Measurements from ENCODE around the gene POMGNT1. TPM values are rescaled to one million over a fixed set of nuclear protein-coding genes. Genes with fewer than 3 reads are reported as not detected.

Gene POMGNT1
- total and polyA plus RNA-seq, 4 donors, result 34.6 to 70.2 (median 44.7) TPM

GRCh38 chr1:46218443-46218842, 20.2 kb upstream of the POMGNT1 start:
- Histone ChIP-seq H3K27me3 (ENCODE audit: control insufficient read depth in 3 of 3, insufficient read depth in 3 of 3, low read length in 2 of 3) (no peaks in the 10 kb centered on the region), H3K9ac (ENCODE audit: insufficient read depth in 1 of 2, low read length in 2 of 2) (no peak overlapping the region), H3K4me1 (ENCODE audit: control insufficient read depth in 5 of 5, insufficient read depth in 5 of 5, low read length in 5 of 5) (no peaks in the 10 kb centered on the region), H3K27ac (ENCODE audit: low read depth in 1 of 2, low read length in 1 of 2) (no peak overlapping the region), H3K9me3 (ENCODE audit: control insufficient read depth in 4 of 4, insufficient read depth in 3 of 4, low read length in 3 of 4) (no peaks in the 10 kb centered on the region), H3K4me3 (no peak overlapping the region), H3K36me3 (ENCODE audit: control insufficient read depth in 4 of 4, insufficient read depth in 4 of 4, low read length in 4 of 4) (no peaks in the 10 kb centered on the region)
- ATAC-seq (ENCODE audit: insufficient read depth, low FRiP score) (no peak), DNase-seq (peak in 1 of 3 donors; percentile 32)
- TF ChIP-seq CTCF (IDR thresholded peaks at IDR 0.05; ENCODE audit: control extremely low read depth, extremely low read depth), result no peak
- WGBS, 2 donors, result 68 to 77% methylated on average over 8 of the region's 8 CpGs

GRCh38 chr1:46215504-46215903, 17.3 kb upstream of the POMGNT1 start:
- no peak overlapping the region for H3K4me3 ChIP-seq
- TF ChIP-seq CTCF (IDR thresholded peaks at IDR 0.05; ENCODE audit: control extremely low read depth, extremely low read depth), result no peak
- no peaks in the 10 kb centered on the region for H3K27me3 ChIP-seq (ENCODE audit: control insufficient read depth in 3 of 3, insufficient read depth in 3 of 3, low read length in 2 of 3)

GRCh38 chr1:46211051-46211450, 12.8 kb upstream of the POMGNT1 start:
- no peaks in the 10 kb centered on the region for H3K36me3 ChIP-seq (ENCODE audit: control insufficient read depth in 4 of 4, insufficient read depth in 4 of 4, low read length in 4 of 4)
- DNase-seq, result no peak
- no peak overlapping the region for H3K27ac ChIP-seq (ENCODE audit: low read depth in 1 of 2, low read length in 1 of 2)
- no peaks in the 10 kb centered on the region for H3K9me3 ChIP-seq (ENCODE audit: control insufficient read depth in 4 of 4, insufficient read depth in 3 of 4, low read length in 3 of 4)
- no peak for TF ChIP-seq CTCF (IDR thresholded peaks at IDR 0.05; ENCODE audit: control extremely low read depth, extremely low read depth)
- ATAC-seq (ENCODE audit: insufficient read depth, low FRiP score), result no peak
- no peak overlapping the region for H3K9ac ChIP-seq (ENCODE audit: insufficient read depth in 1 of 2, low read length in 2 of 2)
- no peaks in the 10 kb centered on the region for H3K27me3 ChIP-seq (ENCODE audit: control insufficient read depth in 3 of 3, insufficient read depth in 3 of 3, low read length in 2 of 3)
- H3K4me3 ChIP-seq, result no peak overlapping the region
- H3K4me1 ChIP-seq (ENCODE audit: control insufficient read depth in 5 of 5, insufficient read depth in 5 of 5, low read length in 5 of 5), result peaks cover 0 to 5% (median 0%) of the 10 kb centered on the region in 5 donors
- WGBS, 2 donors, result 81 to 87% methylated on average over 2 of the region's 2 CpGs

More at GRCh38 chr1:46215504-46215903, 17.3 kb upstream of the POMGNT1 start:
- DNase-seq (no peak), ATAC-seq (ENCODE audit: insufficient read depth, low FRiP score) (no peak)
- Histone ChIP-seq H3K9me3 (ENCODE audit: control insufficient read depth in 4 of 4, insufficient read depth in 3 of 4, low read length in 3 of 4) (no peaks in the 10 kb centered on the region), H3K9ac (ENCODE audit: insufficient read depth in 1 of 2, low read length in 2 of 2) (no peak overlapping the region), H3K36me3 (ENCODE audit: control insufficient read depth in 4 of 4, insufficient read depth in 4 of 4, low read length in 4 of 4) (no peaks in the 10 kb centered on the region), H3K4me1 (ENCODE audit: control insufficient read depth in 5 of 5, insufficient read depth in 5 of 5, low read length in 5 of 5) (no peaks in the 10 kb centered on the region), H3K27ac (ENCODE audit: low read depth in 1 of 2, low read length in 1 of 2) (no peak overlapping the region)

GRCh38 chr1:46210561-46210960, 12.3 kb upstream of the POMGNT1 start:
- Histone ChIP-seq H3K27me3 (ENCODE audit: control insufficient read depth in 3 of 3, insufficient read depth in 3 of 3, low read length in 2 of 3) (no peaks in the 10 kb centered on the region), H3K9ac (ENCODE audit: insufficient read depth in 1 of 2, low read length in 2 of 2) (no peak overlapping the region), H3K4me3 (no peak overlapping the region), H3K27ac (ENCODE audit: low read depth in 1 of 2, low read length in 1 of 2) (no peak overlapping the region), H3K36me3 (ENCODE audit: control insufficient read depth in 4 of 4, insufficient read depth in 4 of 4, low read length in 4 of 4) (no peaks in the 10 kb centered on the region), H3K9me3 (ENCODE audit: control insufficient read depth in 4 of 4, insufficient read depth in 3 of 4, low read length in 3 of 4) (no peaks in the 10 kb centered on the region), H3K4me1 (ENCODE audit: control insufficient read depth in 5 of 5, insufficient read depth in 5 of 5, low read length in 5 of 5) (peaks cover 0 to 5% (median 0%) of the 10 kb centered on the region in 5 donors)
- no peak for TF ChIP-seq CTCF (IDR thresholded peaks at IDR 0.05; ENCODE audit: control extremely low read depth, extremely low read depth)
- 94 to 98% methylated on average over 3 of the region's 3 CpGs for WGBS, 2 donors
- DNase-seq (no peak), ATAC-seq (ENCODE audit: insufficient read depth, low FRiP score) (no peak)

All from lung (tissue), 12 donors.